HEK293T (cell line): Measurements from ENCODE around the gene CHTF18.
"Not testable (repeated sequence)": the region's sequence is repeated elsewhere in the genome, so short reads cannot be mapped to it uniquely, and the experiment has no call there.

Experiments
- CTCF ChIA-PET: fragments of 350-600 bp; formaldehyde crosslinking; extraction: SDS; loops from one replicate; lab custom pipeline; 2021; ENCODE audit warnings: antibody characterized with exemption, inconsistent platforms; lab: Yijun Ruan, JAX
- POLR2A ChIA-PET: fragments of 350-600 bp; formaldehyde crosslinking; extraction: SDS; loops from one replicate; lab custom pipeline; 2020; ENCODE audit warnings: antibody characterized with exemption, inconsistent platforms; lab: Yijun Ruan, JAX
- DNase-seq: peaks from one replicate; pipeline ENCODE4 v3.0.0; 2012; ENCODE audit warnings: mixed read lengths; ENCODE audit errors: extremely low spot score
- ARNT ChIP-seq: fragments of 450-650 bp; IDR thresholded peaks from 2 replicates; pipeline ENCODE4 v1.6.1; 2017; ENCODE audit warnings: mild to moderate bottlenecking
- BHLHE40 ChIP-seq: fragments of 450-650 bp; IDR thresholded peaks from 2 replicates; pipeline ENCODE4 v1.6.1; 2016; ENCODE audit warnings: mild to moderate bottlenecking, moderate library complexity, borderline replicate concordance
- CTBP1 ChIP-seq: fragments of 450-650 bp; IDR thresholded peaks from 2 replicates; pipeline ENCODE4 v1.6.1; 2016; ENCODE audit warnings: borderline replicate concordance
- ELF4 ChIP-seq: fragments of 450-650 bp; IDR thresholded peaks from 2 replicates; pipeline ENCODE4 v1.6.1; 2017; ENCODE audit warnings: antibody characterized with exemption
- FOXA1 ChIP-seq: fragments of 450-650 bp; IDR thresholded peaks from 2 replicates; pipeline ENCODE4 v1.6.1; 2016; ENCODE audit warnings: mild to moderate bottlenecking
- FOXK2 ChIP-seq: fragments of 450-650 bp; IDR thresholded peaks from 2 replicates; pipeline ENCODE4 v1.6.1; 2016; ENCODE audit warnings: mild to moderate bottlenecking
- FOXM1 ChIP-seq: fragments of 450-650 bp; IDR thresholded peaks from 2 replicates; pipeline ENCODE4 v1.6.1; 2017; ENCODE audit warnings: mild to moderate bottlenecking, borderline replicate concordance
- L3MBTL2 ChIP-seq: fragments of 450-650 bp; conservative IDR thresholded peaks from 2 replicates; pipeline ENCODE4 v1.6.1; 2016; ENCODE audit warnings: mild to moderate bottlenecking
- LEF1 ChIP-seq: fragments of 450-650 bp; IDR thresholded peaks from 2 replicates; pipeline ENCODE4 v1.6.1; 2017; ENCODE audit warnings: mild to moderate bottlenecking, borderline replicate concordance
- NFRKB ChIP-seq: fragments of 450-650 bp; IDR thresholded peaks from 2 replicates; pipeline ENCODE4 v1.6.1; 2016; ENCODE audit warnings: mild to moderate bottlenecking, moderate library complexity
- PKNOX1 ChIP-seq: fragments of 450-650 bp; IDR thresholded peaks from 2 replicates; pipeline ENCODE4 v1.6.1; 2016
- SP1 ChIP-seq: fragments of 450-650 bp; IDR thresholded peaks from 2 replicates; pipeline ENCODE4 v1.6.1; 2017
- SUZ12 ChIP-seq: fragments of 450-650 bp; IDR thresholded peaks from 2 replicates; pipeline ENCODE4 v1.6.1; 2016; ENCODE audit warnings: mild to moderate bottlenecking
- TARDBP ChIP-seq: fragments of 450-650 bp; IDR thresholded peaks from 2 replicates; pipeline ENCODE4 v1.6.1; 2016
- ZNF384 ChIP-seq: fragments of 450-650 bp; IDR thresholded peaks from 2 replicates; pipeline ENCODE4 v1.6.1; 2016

Gene CHTF18

GRCh38 chr16:832652-833336 lies 44.4 kb downstream of the CHTF18 start:
- DNase-seq: no peak
- no peak for TF ChIP-seq ZNF384
- POLR2A ChIA-PET: no interaction called here
- CTCF ChIA-PET: no interaction called here

GRCh38 chr16:833411-833810 lies 45.0 kb downstream of the CHTF18 start:
- TF ChIP-seq ELF4: no peak
- TF ChIP-seq L3MBTL2: no peak
- no peak for TF ChIP-seq SUZ12
- no peak for TF ChIP-seq CTBP1
- TF ChIP-seq BHLHE40: no peak
- no peak for TF ChIP-seq LEF1
- TF ChIP-seq FOXM1: no peak

GRCh38 chr16:835373-835772 lies 47.0 kb downstream of the CHTF18 start:
- ChIA-PET CTCF (no interaction called here), POLR2A (no interaction called here)
- DNase-seq: no peak
- TF ChIP-seq SP1 (no peak), NFRKB (no peak), SUZ12 (no peak), TARDBP (no peak), FOXK2 (no peak), ZNF384 (no peak), FOXA1 (no peak), BHLHE40 (no peak), ARNT (no peak), LEF1 (no peak), PKNOX1 (no peak)

More at GRCh38 chr16:833411-833810, 45.0 kb downstream of the CHTF18 start:
- CTCF ChIA-PET: no interaction called here
- POLR2A ChIA-PET: no interaction called here
- DNase-seq: no peak

DNA sequence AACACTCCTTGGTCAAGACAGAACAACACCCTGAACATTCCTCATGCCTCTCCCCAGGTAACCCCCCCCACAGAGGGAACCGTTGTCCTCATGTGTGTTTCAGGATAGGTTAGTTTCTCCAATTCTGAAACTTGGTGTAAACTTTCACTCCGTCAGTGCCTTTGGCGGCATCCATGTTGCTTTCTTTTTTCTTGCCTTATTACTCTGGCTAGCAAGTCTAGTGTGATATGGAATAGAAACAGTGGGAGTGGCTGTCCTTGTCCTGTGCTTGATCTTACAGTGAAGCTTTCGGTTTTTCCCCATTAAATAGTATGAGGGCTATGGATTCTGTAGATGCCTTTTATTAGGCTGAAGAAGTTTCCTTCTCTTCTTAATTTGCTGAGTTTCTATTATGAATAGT lies 47.8 kb downstream of the CHTF18 start:
- TF ChIP-seq FOXA1: no peak
- no peak for TF ChIP-seq TARDBP
- no peak for TF ChIP-seq NFRKB
- no peak for TF ChIP-seq BHLHE40
- no peak for DNase-seq
- ChIA-PET CTCF (no interaction called here), POLR2A (no interaction called here)

DNA sequence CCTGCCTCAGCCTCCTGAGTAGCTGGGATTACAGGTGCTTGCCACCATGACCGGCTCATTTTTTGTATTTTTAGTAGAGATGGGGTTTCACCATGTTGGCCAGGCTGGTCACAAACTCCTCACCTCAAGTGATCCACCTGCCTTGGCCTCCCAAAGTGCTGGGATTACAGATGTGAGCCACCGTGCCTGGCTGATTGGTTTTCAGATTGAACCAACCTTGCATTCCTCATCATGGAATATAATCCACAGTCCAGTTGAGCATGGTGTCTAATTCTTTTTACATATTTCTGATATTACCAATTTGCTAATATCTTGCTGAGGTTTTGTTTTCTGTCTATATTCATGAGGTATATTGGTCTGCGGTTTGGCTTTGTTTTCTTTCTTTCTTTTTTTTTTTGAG lies 48.4 kb downstream of the CHTF18 start:
- CTCF ChIA-PET, DNase-seq, POLR2A ChIA-PET: not testable (repeated sequence)

- TF ChIP-seq SP1: no peak
- no peak for TF ChIP-seq LEF1
- no peak for TF ChIP-seq NFRKB
- no peak for TF ChIP-seq ARNT
- no peak for TF ChIP-seq ELF4
- no peak for TF ChIP-seq CTBP1
- ChIA-PET CTCF (no interaction called here), POLR2A (no interaction called here)
- no peak for DNase-seq
Observed at GRCh38 chr16:838741-839140, 50.3 kb downstream of the CHTF18 start.

GRCh38 chr16:839643-840408 lies 51.4 kb downstream of the CHTF18 start:
- no peak for DNase-seq
- ChIA-PET POLR2A (no interaction called here), CTCF (no interaction called here)
- TF ChIP-seq LEF1 (no peak), TARDBP (no peak), CTBP1 (no peak), PKNOX1 (no peak), ELF4 (no peak)

GRCh38 chr16:840561-841454 lies 52.4 kb downstream of the CHTF18 start:
- DNase-seq: no peak
- no peak for TF ChIP-seq FOXA1
- ChIA-PET POLR2A (no interaction called here), CTCF (no interaction called here)
